Measurements from ENCODE around the gene ZFAND6.
A peak's percentile ranks its signal among the peaks of the same experiment; 100 is the strongest.
"Not testable (repeated sequence)": the region's sequence is repeated elsewhere in the genome, so short reads cannot be mapped to it uniquely, and the experiment has no call there.

The ZFAND6 gene

GRCh38 chr15:80152180-80152895 lies 92.9 kb downstream of the ZFAND6 start:
- peak; percentile 97 for DNase-seq

GRCh38 chr15:80152896-80153876 lies 93.7 kb downstream of the ZFAND6 start, which contains the start of gene FAH:
FAH (plus strand) TSS chr15:80152999; CDS start chr15:80153055, 56 bp downstream.
- DNase-seq, result peak; percentile 69

- no peak for DNase-seq
Measured at GRCh38 chr15:80153900-80154299, 94.4 kb downstream of the ZFAND6 start.

GRCh38 chr15:80154336-80154735 lies 94.9 kb downstream of the ZFAND6 start:
- no peak for DNase-seq

GRCh38 chr15:80155001-80155377 lies 95.5 kb downstream of the ZFAND6 start:
- DNase-seq, result no peak

- DNase-seq, result not testable (repeated sequence)
Measured at GRCh38 chr15:80155378-80156175, 96.1 kb downstream of the ZFAND6 start.

GRCh38 chr15:80156176-80156720 lies 96.8 kb downstream of the ZFAND6 start:
- no peak for DNase-seq

GRCh38 chr15:80157215-80157614 lies 97.7 kb downstream of the ZFAND6 start:
- DNase-seq, result no peak

- DNase-seq, result no peak
Measured at GRCh38 chr15:80159301-80159700, 99.8 kb downstream of the ZFAND6 start.

GRCh38 chr15:80159811-80160569 lies 100.5 kb downstream of the ZFAND6 start:
- DNase-seq, result peak; percentile 60

GRCh38 chr15:80160570-80161156 lies 101.2 kb downstream of the ZFAND6 start:
- DNase-seq, result peak; percentile 87

- DNase-seq, result no peak
Measured at GRCh38 chr15:80161468-80162016, 102.1 kb downstream of the ZFAND6 start.

- no peak for DNase-seq
Measured at GRCh38 chr15:80162059-80162554, 102.6 kb downstream of the ZFAND6 start.

GRCh38 chr15:80163217-80163616 lies 103.7 kb downstream of the ZFAND6 start:
- no peak for DNase-seq

- no peak for DNase-seq
Measured at GRCh38 chr15:80163897-80164296, 104.4 kb downstream of the ZFAND6 start.

GRCh38 chr15:80167936-80168335 lies 108.5 kb downstream of the ZFAND6 start:
- DNase-seq, result no peak

- no peak for DNase-seq
Measured at GRCh38 chr15:80168421-80168820, 108.9 kb downstream of the ZFAND6 start.

- DNase-seq, result no peak
Measured at GRCh38 chr15:80169768-80170357, 110.4 kb downstream of the ZFAND6 start.

- DNase-seq, result no peak
Measured at GRCh38 chr15:80170596-80170995, 111.1 kb downstream of the ZFAND6 start.

GRCh38 chr15:80171787-80172186 lies 112.3 kb downstream of the ZFAND6 start:
- no peak for DNase-seq

GRCh38 chr15:80172401-80172800 lies 112.9 kb downstream of the ZFAND6 start:
- DNase-seq, result no peak
